Stimulated activated CD8-positive, alpha-beta memory T cell treated with anti-CD3 and anti-CD28 coated beads, Interleukin-2, amount 100 ng/mL, for 48 hours (primary cell): Measurements from ENCODE around the gene TMEM107.
A peak's percentile ranks its signal among the peaks of the same experiment; 100 is the strongest.
"Not testable (repeated sequence)": the region's sequence is repeated elsewhere in the genome, so short reads cannot be mapped to it uniquely, and the experiment has no call there.

Experiments used
- DNase-seq, 2 donors: peaks; one replicate each; pipeline ENCODE4 v3.0.0-alpha.2; 2020; ENCODE audit warnings: low read depth in 2 of 2

The TMEM107 gene

DNA sequence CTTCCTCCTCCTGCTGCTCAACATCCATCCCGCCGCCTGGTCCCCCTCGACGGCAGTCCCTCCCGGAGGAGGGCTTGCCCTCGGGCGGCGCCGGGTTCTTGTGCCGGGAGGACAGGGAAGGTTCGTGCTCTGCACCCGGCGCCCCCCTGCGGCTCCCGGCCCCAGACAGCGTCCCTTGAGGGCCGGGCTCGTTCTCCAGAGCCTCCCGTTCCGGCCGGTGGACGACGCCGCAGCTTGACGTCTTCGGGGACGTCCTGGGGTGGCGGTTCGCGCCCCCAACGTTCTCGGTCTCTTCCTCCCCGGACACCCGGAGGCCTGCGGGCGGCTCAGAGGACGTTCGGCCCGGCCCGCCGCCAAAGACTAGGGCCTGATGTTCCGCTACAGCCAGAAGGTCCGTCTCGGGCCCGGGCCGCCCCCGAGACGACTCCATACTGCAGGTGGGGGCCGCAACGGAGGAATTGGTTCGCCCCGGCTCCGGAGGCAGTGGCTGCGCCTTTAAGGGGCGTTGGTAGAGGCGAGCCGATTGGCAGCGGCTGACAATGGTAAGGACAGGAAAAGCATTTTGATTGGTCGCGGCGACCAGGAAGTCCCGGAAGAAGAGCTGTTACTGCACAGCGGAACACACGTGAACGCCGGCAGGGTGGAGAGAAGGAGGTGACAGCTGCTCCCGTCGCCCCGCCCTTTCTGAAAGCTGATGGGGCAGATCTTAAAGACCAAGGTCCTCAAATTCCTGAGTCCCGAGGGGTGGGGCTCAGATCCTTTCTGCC is 13.7 kb upstream of the TMEM107 start, which contains the start of gene BORCS6:
BORCS6 (minus strand) TSS at position 470 of the 767 bp plus-strand sequence; CDS start at position 430, 40 bp downstream.
- DNase-seq: peak; percentile 87 to 90

GRCh38 chr17:8189041-8189710 is 13.0 kb upstream of the TMEM107 start:
- DNase-seq: no peak

- DNase-seq: no peak
These were observed 12.2 kb upstream of the TMEM107 start for GRCh38 chr17:8188263-8188839.

GRCh38 chr17:8187517-8188262 is 11.5 kb upstream of the TMEM107 start:
- DNase-seq: peak; percentile 75 to 89

GRCh38 chr17:8186787-8187516 is 10.8 kb upstream of the TMEM107 start:
- peak; percentile 89 to 97 for DNase-seq

- no peak for DNase-seq
These were observed 10.2 kb upstream of the TMEM107 start for GRCh38 chr17:8186446-8186786.

DNA sequence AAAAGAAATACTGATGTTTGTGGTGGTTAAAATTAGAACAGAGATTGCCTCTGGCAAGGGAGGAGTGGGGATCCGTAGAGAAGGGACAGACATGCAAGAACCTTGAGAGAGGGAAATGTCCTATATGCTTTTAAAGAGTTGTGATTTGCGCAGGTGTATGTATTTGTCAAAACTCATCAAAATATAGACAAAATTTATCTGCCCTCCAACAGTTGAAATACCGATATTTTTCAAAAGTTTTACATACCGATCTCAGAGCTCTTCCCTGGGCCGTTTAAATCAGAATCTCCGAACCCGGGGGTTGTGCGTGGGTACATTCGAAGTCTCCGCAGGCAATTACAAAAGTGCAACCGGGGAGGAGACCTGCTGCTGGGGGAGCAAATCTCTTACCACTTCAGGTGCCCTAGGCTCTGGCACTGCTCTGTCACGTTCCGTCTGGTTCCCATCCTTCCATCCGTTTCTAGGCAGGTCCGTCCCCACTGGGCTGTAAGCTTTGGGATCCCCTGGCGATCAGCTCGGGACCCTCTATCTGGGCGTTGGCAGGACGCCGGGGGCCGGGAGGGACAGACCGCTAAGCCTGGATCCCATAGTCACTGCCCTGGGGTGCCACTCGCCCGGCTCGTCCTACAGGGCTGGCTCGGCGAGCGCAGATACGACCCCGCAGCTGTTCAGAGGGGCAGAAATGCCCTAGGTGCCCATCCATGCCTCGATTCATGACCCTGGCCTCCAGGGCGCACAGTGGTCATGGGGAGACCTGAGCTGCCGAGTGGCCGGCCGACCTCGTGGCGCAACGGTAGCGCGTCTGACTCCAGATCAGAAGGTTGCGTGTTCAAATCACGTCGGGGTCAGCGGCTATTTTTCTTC is 9.6 kb upstream of the TMEM107 start:
- DNase-seq: peak; percentile 86 to 90

DNA sequence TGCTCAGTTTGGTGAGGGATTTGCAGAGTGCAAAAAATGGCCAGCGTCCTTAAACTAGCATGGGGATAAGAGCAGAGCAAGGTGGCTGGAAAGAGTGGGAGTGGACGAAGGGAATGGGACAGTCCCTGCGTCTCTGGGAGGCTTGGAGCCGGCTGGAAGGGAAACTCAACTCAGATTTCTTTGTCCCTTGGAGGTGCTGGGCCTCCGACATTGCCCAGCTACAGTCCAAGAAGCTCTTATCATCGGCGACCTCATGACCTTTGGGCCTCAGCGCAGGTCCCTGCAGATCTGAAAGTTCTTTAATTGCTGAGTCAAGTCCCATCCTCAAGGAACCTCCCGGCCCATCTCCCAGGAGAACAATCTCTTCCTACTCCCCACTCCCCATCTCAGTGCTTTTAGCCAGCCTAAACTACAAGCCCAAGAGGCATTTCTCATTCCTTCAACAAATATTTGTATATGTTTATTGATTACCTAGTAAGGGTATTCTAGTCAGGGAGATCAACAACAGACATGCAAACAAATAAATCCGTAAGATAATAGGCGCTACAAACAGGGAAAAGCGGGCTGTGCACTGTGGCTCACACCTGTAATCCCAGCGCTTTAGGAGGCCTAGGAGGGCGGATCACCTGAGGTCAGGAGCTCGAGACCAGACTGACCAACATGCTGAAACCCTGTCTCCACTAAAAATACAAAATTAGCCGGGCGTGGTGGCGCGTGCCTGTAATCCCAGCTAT is 985 bp upstream of the TMEM107 start:
- no peak for DNase-seq

DNA sequence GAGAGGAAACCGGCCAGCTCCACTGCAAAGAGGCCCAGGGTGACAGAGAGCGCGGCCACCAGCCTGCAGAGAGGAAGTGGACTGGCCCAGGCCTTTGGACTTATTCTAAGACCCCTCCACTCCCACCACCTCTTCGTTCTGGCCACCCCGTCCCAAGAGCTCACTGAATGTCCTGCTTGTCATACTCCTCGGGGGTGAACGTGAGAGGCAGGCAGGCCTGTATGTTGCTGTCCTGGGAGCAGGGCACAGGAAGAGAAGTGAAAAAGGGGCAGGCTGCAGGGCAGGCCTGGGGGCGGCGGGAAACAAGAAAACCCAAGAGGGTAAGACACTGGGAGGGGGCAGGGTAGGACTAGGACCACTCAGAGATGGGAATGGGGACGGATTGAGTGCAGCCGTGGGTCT is 384 bp downstream of the TMEM107 start:
- DNase-seq: no peak

DNA sequence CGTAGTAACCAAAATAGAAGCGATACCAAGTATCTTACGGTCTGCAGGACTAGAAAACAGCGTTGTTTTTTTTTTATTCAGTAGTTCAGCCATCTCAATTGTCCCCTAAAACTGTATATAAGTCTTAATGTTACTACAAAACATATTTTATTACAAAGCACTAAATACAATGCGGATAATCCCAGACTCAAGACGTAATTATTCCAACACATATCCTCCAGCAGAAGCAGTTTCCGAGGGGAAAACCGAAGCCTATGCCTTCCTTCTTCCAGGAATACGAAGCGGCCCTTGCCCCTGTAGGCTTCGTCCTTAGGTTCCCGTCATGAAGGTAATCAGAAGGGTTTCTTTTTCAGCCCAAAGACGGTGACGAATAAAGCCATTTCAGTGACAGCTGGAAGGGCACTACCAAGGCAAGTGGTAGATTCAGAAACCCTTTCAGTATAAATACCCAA is 2.3 kb downstream of the TMEM107 start:
- no peak for DNase-seq

- peak in 1 of 2 donors; percentile 60 for DNase-seq
These were observed 2.9 kb downstream of the TMEM107 start for GRCh38 chr17:8173056-8173870.

DNA sequence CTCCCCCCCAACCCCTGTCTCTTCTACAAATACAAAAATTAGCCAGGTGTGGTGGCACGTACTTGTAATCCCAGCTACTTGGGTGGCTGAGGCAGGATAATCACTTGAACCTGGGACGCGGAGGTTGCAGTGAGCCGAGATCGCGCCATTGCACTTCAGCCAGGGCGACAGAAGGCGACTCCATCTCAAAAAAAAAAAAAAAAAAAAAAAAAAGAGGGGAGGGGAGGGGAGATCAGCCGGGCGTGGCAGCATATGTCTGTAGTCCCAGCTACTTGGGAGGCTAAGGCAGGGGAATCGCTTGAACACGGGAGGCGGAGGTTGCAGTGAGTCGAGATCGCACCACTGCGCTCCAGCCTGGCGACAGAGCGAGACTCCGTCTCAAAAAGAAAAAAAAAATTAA is 6.0 kb downstream of the TMEM107 start:
- DNase-seq: not testable (repeated sequence)

GRCh38 chr17:8167526-8167925 is 8.7 kb downstream of the TMEM107 start:
- DNase-seq: no peak

- no peak for DNase-seq
These were observed 9.4 kb downstream of the TMEM107 start for GRCh38 chr17:8166731-8167130.

- no peak for DNase-seq
These were observed 11.4 kb downstream of the TMEM107 start for GRCh38 chr17:8164815-8165131.

GRCh38 chr17:8163978-8164814 is 12.0 kb downstream of the TMEM107 start:
- peak in 1 of 2 donors; percentile 73 for DNase-seq

DNA sequence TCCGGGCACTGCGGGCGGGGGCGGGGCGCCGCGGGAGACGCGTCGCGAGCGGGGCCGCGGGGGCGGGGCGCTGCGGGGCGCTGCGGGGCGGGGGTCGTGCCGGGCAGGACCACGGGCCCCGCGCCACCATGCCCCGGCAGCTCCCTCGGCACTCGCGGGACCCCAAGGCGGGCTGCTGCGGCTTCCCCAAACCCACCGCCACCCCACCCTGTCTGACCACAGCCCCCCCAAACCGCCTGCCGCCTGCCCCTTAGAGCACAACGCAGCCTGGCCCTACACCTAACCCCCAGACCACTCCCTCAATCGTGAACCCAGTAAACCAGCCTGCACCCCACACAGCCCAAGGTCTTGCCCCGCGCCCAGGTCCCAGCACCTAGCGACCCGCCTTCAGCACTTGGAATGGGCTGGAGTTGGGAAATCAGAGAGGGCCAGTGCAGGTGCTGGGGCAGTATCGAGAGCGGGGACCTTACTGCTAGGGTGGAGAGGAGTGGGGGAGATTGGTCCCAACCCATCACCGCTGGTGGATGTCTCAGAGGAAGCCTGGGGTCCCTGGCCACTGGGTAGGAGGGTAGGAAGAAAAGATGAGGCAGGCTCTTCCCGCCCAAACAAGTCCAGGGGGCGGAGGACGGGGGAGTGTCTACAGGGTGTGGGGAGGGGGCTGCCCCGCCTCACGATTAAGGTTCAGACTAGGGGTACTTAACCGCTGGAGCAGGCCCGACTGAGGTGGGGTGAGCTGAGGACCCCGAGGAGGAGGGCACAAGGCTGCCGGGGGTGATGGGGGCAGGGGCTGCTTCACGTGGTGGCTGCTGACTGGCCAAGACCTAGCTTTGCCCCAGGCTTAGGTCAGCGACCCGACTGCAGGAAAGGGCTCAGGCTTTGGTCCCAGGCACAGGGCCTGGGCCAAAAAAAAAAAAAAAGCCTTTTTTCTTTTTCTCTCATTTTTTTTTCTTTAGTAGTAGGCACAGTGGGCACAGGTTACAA is 12.9 kb downstream of the TMEM107 start:
- DNase-seq: no peak
